H1 (cell line): ENCODE results near the gene PURB. TPM values are rescaled to one million over a fixed set of nuclear protein-coding genes. Genes with fewer than 3 reads are reported as not detected.

Experiments used
- CTCF ChIA-PET: fragments of 300-600 bp; sonication (Branson Sonifier 250); formaldehyde crosslinking; loops from one replicate; lab custom pipeline; 2021; ENCODE audit not compliant: partially characterized antibody; lab: Charles Lee
- POLR2A ChIA-PET: fragments of 300-600 bp; sonication (Branson Sonifier 250); formaldehyde crosslinking; loops from one replicate; lab custom pipeline; 2021; ENCODE audit warnings: inconsistent platforms; ENCODE audit not compliant: partially characterized antibody; lab: Charles Lee
- DNase-seq, 2 experiments: peaks; one replicate each; pipeline versions ENCODE4 v3.0.0 to v3.0.0-alpha.2; 2010 to 2022; ENCODE audit warnings: low spot score in 2 of 2, low read depth in 1 of 2, mixed read lengths in 1 of 2
- FAIRE-seq: peaks from 2 replicates; lab custom pipeline; 2011; peaks lifted over from hg19 to GRCh38; lab: Jason Lieb, UNC
- H2AFZ ChIP-seq: 2 replicates; pipeline ENCODE4 v1.8.1; 2012; ENCODE audit warnings: low read length, inconsistent platforms
- H2AK5ac ChIP-seq: 2 replicates; pipeline ENCODE4 v1.6.1; 2013; ENCODE audit warnings: low read depth, low read length
- H2BK120ac ChIP-seq: replicated peaks from 2 replicates; pipeline ENCODE3; 2013; ENCODE audit warnings: low read depth, low read length, inconsistent platforms
- H2BK12ac ChIP-seq: 2 replicates; pipeline ENCODE4 v1.6.1; 2013; ENCODE audit warnings: low read depth, low read length
- H2BK15ac ChIP-seq: 2 replicates; pipeline ENCODE4 v1.6.1; 2013; ENCODE audit warnings: low read length
- H2BK20ac ChIP-seq: 2 replicates; pipeline ENCODE4 v1.6.1; 2013; ENCODE audit warnings: low read length
- H2BK5ac ChIP-seq: 2 replicates; pipeline ENCODE4 v1.6.1; 2013; ENCODE audit warnings: low read depth, low read length
- H3K14ac ChIP-seq: 2 replicates; pipeline ENCODE4 v1.6.1; 2013; ENCODE audit warnings: inconsistent platforms; ENCODE audit not compliant: insufficient read length
- H3K18ac ChIP-seq: 2 replicates; pipeline ENCODE4 v1.6.1; 2013; ENCODE audit warnings: low read length; ENCODE audit errors: extremely low read depth
- H3K23ac ChIP-seq: 2 replicates; pipeline ENCODE4 v1.6.1; 2013; ENCODE audit warnings: inconsistent platforms; ENCODE audit not compliant: insufficient read length
- H3K23me2 ChIP-seq: 2 replicates; pipeline ENCODE4 v1.6.1; 2013; ENCODE audit warnings: low read depth, low read length
- H3K27ac ChIP-seq: 2 replicates; pipeline ENCODE4 v1.6.1; 2011; ENCODE audit warnings: low read depth, low read length, inconsistent platforms
- H3K27me3 ChIP-seq, 4 experiments: replicated peaks in 1 of 4; 1 replicate in 1 of 4; 2 replicates in 3 of 4; pipeline versions ENCODE4 v1.6.1 to v1.8.1; 2011 to 2013; ENCODE audit warnings: low read length in 3 of 4, mild to moderate bottlenecking in 3 of 4, inconsistent platforms in 2 of 4, mixed read lengths in 2 of 4, moderate library complexity in 1 of 4; ENCODE audit not compliant: control insufficient read depth in 3 of 4, insufficient read depth in 3 of 4; ENCODE audit errors: extremely low read depth in 1 of 4
- H3K36me3 ChIP-seq, 4 experiments: 2 replicates each; pipeline versions ENCODE4 v1.6.1 to v1.8.1; 2011 to 2013; ENCODE audit warnings: mild to moderate bottlenecking in 4 of 4, low read length in 3 of 4, moderate library complexity in 2 of 4, control low read depth in 1 of 4, inconsistent platforms in 1 of 4; ENCODE audit not compliant: insufficient read depth in 4 of 4, control insufficient read depth in 2 of 4
- H3K4ac ChIP-seq: replicated peaks from 2 replicates; pipeline ENCODE3; 2013; ENCODE audit warnings: low read length, low read depth, mixed read lengths, inconsistent platforms; ENCODE audit not compliant: insufficient read length
- H3K4me1 ChIP-seq, 4 experiments: replicated peaks in 1 of 4; 1 replicate in 1 of 4; 2 replicates in 3 of 4; pipeline versions ENCODE4 v1.6.1 to v1.8.1; 2011 to 2013; ENCODE audit warnings: low read length in 3 of 4, inconsistent platforms in 2 of 4, mixed read lengths in 1 of 4; ENCODE audit not compliant: insufficient read depth in 4 of 4, control insufficient read depth in 3 of 4
- H3K4me2 ChIP-seq, 2 experiments: 2 replicates each; pipeline versions ENCODE4 v1.6.1 to v1.8.1; 2011 to 2013; ENCODE audit warnings: low read depth in 2 of 2, low read length in 2 of 2, control low read depth in 1 of 2, inconsistent platforms in 1 of 2, mild to moderate bottlenecking in 1 of 2; ENCODE audit not compliant: insufficient read depth in 1 of 2
- H3K4me3 ChIP-seq, 4 experiments: fragments of 200-600, 300-600 bp in 1 of 4; sonication (generic), shearing (Covaris generic), sonication (Bioruptor Twin) in 1 of 4; 2 replicates each; pipeline versions ENCODE4 v1.5.1 to v1.8.1; 2011 to 2016; ENCODE audit warnings: low read length in 4 of 4, low read depth in 3 of 4, control low read depth in 2 of 4, inconsistent platforms in 2 of 4, mild to moderate bottlenecking in 2 of 4, mixed read lengths in 1 of 4, moderate library complexity in 1 of 4; ENCODE audit not compliant: insufficient read depth in 2 of 4; ENCODE audit errors: extremely low read depth in 1 of 4
- H3K56ac ChIP-seq: replicated peaks from 2 replicates; pipeline ENCODE3; 2013; ENCODE audit warnings: low read depth, mild to moderate bottlenecking, mixed read lengths, low read length, inconsistent platforms; ENCODE audit not compliant: insufficient read length
- H3K79me1 ChIP-seq: 2 replicates; pipeline ENCODE4 v1.6.1; 2013; ENCODE audit warnings: low read depth, low read length, control low read depth
- H3K79me2 ChIP-seq, 2 experiments: 2 replicates each; pipeline versions ENCODE4 v1.6.1 to v1.8.1; 2012 to 2013; ENCODE audit warnings: low read length in 2 of 2, mild to moderate bottlenecking in 2 of 2, inconsistent platforms in 1 of 2; ENCODE audit not compliant: insufficient read depth in 2 of 2, control insufficient read depth in 1 of 2
- H3K9ac ChIP-seq, 4 experiments: replicated peaks in 1 of 4; 1 replicate in 1 of 4; 2 replicates in 3 of 4; pipeline versions ENCODE4 v1.6.1 to v1.8.1; 2011 to 2013; ENCODE audit warnings: low read depth in 3 of 4, low read length in 3 of 4, control low read depth in 2 of 4, mild to moderate bottlenecking in 2 of 4, moderate library complexity in 2 of 4, inconsistent platforms in 1 of 4; ENCODE audit errors: extremely low read depth in 1 of 4
- H3K9me3 ChIP-seq, 2 experiments: 2 replicates each; pipeline versions ENCODE4 v1.6.1 to v1.8.1; 2012 to 2013; ENCODE audit warnings: mild to moderate bottlenecking in 2 of 2, moderate library complexity in 2 of 2, control low read depth in 1 of 2, inconsistent platforms in 1 of 2, low read depth in 1 of 2, low read length in 1 of 2, mixed read lengths in 1 of 2; ENCODE audit not compliant: insufficient read depth in 2 of 2
- H4K20me1 ChIP-seq, 2 experiments: replicated peaks in 1 of 2; 2 replicates each; pipeline versions ENCODE3 to v1.8.1; 2011 to 2013; ENCODE audit warnings: inconsistent platforms in 2 of 2, low read length in 2 of 2, mild to moderate bottlenecking in 1 of 2; ENCODE audit not compliant: insufficient read depth in 2 of 2, control insufficient read depth in 1 of 2
- H4K5ac ChIP-seq: 2 replicates; pipeline ENCODE4 v1.6.1; 2013; ENCODE audit warnings: low read length, low read depth, mixed read lengths, inconsistent platforms; ENCODE audit not compliant: insufficient read length
- H4K8ac ChIP-seq: 2 replicates; pipeline ENCODE4 v1.8.0; 2013; ENCODE audit warnings: mild to moderate bottlenecking, moderate library complexity, low read length, inconsistent platforms; ENCODE audit not compliant: insufficient read depth; ENCODE audit errors: extremely low read depth
- H4K91ac ChIP-seq: replicated peaks from 2 replicates; pipeline ENCODE3; 2013; ENCODE audit warnings: low read length, mixed read lengths, inconsistent platforms; ENCODE audit not compliant: insufficient read length
- WGBS, 2 experiments: shearing (Covaris generic) in 1 of 2; methylation state at CpG; one replicate each; pipeline versions ENCODE4 v1.1.6 to v1.1.7; 2013 to 2015; ENCODE audit warnings: low lambda C conversion rate in 2 of 2, mixed read lengths in 2 of 2, inconsistent platforms in 1 of 2, low coverage in 1 of 2, missing lambda C conversion rate in 1 of 2; ENCODE audit not compliant: insufficient replicate concordance in 2 of 2, insufficient coverage in 1 of 2, insufficient read length in 1 of 2; ENCODE audit errors: extremely low coverage in 1 of 2, missing lambda C conversion rate in 1 of 2; 5-methylcytosine and 5-hydroxymethylcytosine counted together
- polyA plus RNA-seq, 7 experiments: library from polyadenylated mRNA; depleted of rRNA in 3 of 7; stranded (reverse) in 5 of 7; unstranded in 2 of 7; fragments of >200 nt in 5 of 7; fragments of 200-250 nt in 2 of 7; gene quantifications; 1 replicate in 5 of 7; 2 replicates in 1 of 7; 4 replicates in 1 of 7; pipeline versions ENCODE4 v1.2.1 to v1.2.3, GENCODE V29; 2011 to 2013; ENCODE audit warnings: missing spikeins in 2 of 7, mixed read lengths in 2 of 7
- total RNA-seq: library from RNA; stranded (reverse); fragmentation: NEBNext Ultra II Directional; extraction: Animal tissue kit (Norgen Biotek cat#: 25700); gene quantifications from 2 replicates; pipeline ENCODE4 v1.2.1, GENCODE V29; 2021

PURB gene
- total and polyA plus RNA-seq, 2 of the 8 experiments (the other 6 are each of a cell fraction or from before 2014, with no cell fraction given), result 3.3 to 22.7 TPM

- POLR2A ChIA-PET, result interaction anchor here (0.7 to 1.2 kb wide), 4 partner anchors 14 to 47 kb away, joined by 3 to 4 read pairs (median 3); no protein-coding TSS in a partner anchor
- no peak overlapping the region for H3K27ac ChIP-seq
- H3K18ac ChIP-seq, result no peak overlapping the region
- no peaks in the 10 kb centered on the region for H3K23me2 ChIP-seq
- H3K4me3 ChIP-seq, result no peak overlapping the region
- CTCF ChIA-PET, result interaction anchor here (1.0 kb wide), 1 partner anchor 11 kb away, joined by 4 read pairs; no protein-coding TSS in a partner anchor
- H3K9ac ChIP-seq, result no peak overlapping the region
- no peak overlapping the region for H4K91ac ChIP-seq
- H2BK15ac ChIP-seq, result no peak overlapping the region
- no peak for FAIRE-seq
- H2BK12ac ChIP-seq, result no peak overlapping the region
- H3K23ac ChIP-seq, result no peak overlapping the region
- no peaks in the 10 kb centered on the region for H3K79me1 ChIP-seq
- no peak overlapping the region for H2BK5ac ChIP-seq
- H4K8ac ChIP-seq, result no peak overlapping the region
- H3K79me2 ChIP-seq, result no peaks in the 10 kb centered on the region
- H2AFZ ChIP-seq, result no peak overlapping the region
- DNase-seq, result no peak
- no peak overlapping the region for H3K4ac ChIP-seq
- H4K20me1 ChIP-seq, result no peaks in the 10 kb centered on the region
- no peak overlapping the region for H2BK20ac ChIP-seq
- no peaks in the 10 kb centered on the region for H3K27me3 ChIP-seq
- no peak overlapping the region for H3K14ac ChIP-seq
- no peaks in the 10 kb centered on the region for H3K4me1 ChIP-seq
- no peak overlapping the region for H4K5ac ChIP-seq
- H2BK120ac ChIP-seq, result no peak overlapping the region
- H3K4me2 ChIP-seq, result no peak overlapping the region
- H2AK5ac ChIP-seq, result no peak overlapping the region
- no peaks in the 10 kb centered on the region for H3K36me3 ChIP-seq
- WGBS, 2 experiments, result 75% methylated on average over 4 of the region's 4 CpGs; no CpG with 5 or more reads in 1 of the 2 experiments
- H3K56ac ChIP-seq, result no peak overlapping the region
- H3K9me3 ChIP-seq, result peaks cover 0 to 16% of the 10 kb centered on the region in 2 experiments; a peak in 2 of 4 replicates
Observed at GRCh38 chr7:44867073-44867995, 18.0 kb downstream of the PURB start.
